ENCODE results near the gene UHMK1. TPM values are rescaled to one million over a fixed set of nuclear protein-coding genes. Genes with fewer than 3 reads are reported as not detected.
"Not testable (repeated sequence)": the region's sequence is repeated elsewhere in the genome, so short reads cannot be mapped to it uniquely, and the experiment has no call there.

Gene UHMK1
- total RNA-seq, 1 experiment from 2014 or later: 76.0 TPM

DNA sequence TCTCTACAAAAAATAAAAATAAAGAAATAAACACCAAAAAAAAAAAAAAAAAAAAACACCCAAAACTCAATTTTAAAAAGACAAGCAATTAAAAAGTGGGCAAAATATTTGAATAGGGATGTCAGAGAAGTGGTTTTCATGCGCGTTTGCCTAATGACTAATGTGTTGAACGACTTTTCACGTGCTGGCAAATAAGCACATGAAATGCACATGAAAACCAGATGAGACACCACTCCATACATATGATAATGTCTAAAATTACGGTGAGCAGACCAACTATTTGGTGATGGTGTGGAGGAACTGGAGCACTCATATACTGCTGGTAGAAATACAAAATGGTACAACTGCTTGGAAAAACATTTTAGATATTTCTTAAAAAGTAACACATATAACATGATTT is 39.4 kb upstream of the UHMK1 start:
- Histone ChIP-seq H3K27ac (ENCODE audit: low read length) (no peak overlapping the region), H3K27me3 (ENCODE audit: control insufficient read depth, insufficient read depth, low read length) (no peaks in the 10 kb centered on the region), H3K36me3 (ENCODE audit: control insufficient read depth, insufficient read depth, low read length) (no peaks in the 10 kb centered on the region), H3K4me1 (ENCODE audit: control insufficient read depth, insufficient read depth, low read length) (no peaks in the 10 kb centered on the region), H3K4me3 (ENCODE audit: low read depth in 2 of 2, low read length in 2 of 2) (no peak overlapping the region), H3K9me3 (ENCODE audit: control insufficient read depth, insufficient read depth, low read depth, low read length) (no peaks in the 10 kb centered on the region)
- BruUV-seq (replicated peaks): no TSS peak
- intact Hi-C loops (cut with micrococcal nuclease; ENCODE audit: unreplicated experiment): no loop called here
- TF ChIP-seq SIN3A (IDR thresholded peaks at IDR 0.05; ENCODE audit: borderline replicate concordance, insufficient read depth, low read depth, low read length) (no peak), TCF7L2 (IDR thresholded peaks at IDR 0.05; ENCODE audit: low read depth, low read length) (no peak), POLR2AphosphoS5 (IDR thresholded peaks at IDR 0.05; ENCODE audit: low read depth, low read length) (no peak)
- TF ChIP-seq, protein P1, sequence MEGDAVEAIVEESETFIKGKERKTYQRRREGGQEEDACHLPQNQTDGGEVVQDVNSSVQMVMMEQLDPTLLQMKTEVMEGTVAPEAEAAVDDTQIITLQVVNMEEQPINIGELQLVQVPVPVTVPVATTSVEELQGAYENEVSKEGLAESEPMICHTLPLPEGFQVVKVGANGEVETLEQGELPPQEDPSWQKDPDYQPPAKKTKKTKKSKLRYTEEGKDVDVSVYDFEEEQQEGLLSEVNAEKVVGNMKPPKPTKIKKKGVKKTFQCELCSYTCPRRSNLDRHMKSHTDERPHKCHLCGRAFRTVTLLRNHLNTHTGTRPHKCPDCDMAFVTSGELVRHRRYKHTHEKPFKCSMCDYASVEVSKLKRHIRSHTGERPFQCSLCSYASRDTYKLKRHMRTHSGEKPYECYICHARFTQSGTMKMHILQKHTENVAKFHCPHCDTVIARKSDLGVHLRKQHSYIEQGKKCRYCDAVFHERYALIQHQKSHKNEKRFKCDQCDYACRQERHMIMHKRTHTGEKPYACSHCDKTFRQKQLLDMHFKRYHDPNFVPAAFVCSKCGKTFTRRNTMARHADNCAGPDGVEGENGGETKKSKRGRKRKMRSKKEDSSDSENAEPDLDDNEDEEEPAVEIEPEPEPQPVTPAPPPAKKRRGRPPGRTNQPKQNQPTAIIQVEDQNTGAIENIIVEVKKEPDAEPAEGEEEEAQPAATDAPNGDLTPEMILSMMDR (IDR thresholded peaks at IDR 0.05): no peak
- TF ChIP-seq, protein P2, sequence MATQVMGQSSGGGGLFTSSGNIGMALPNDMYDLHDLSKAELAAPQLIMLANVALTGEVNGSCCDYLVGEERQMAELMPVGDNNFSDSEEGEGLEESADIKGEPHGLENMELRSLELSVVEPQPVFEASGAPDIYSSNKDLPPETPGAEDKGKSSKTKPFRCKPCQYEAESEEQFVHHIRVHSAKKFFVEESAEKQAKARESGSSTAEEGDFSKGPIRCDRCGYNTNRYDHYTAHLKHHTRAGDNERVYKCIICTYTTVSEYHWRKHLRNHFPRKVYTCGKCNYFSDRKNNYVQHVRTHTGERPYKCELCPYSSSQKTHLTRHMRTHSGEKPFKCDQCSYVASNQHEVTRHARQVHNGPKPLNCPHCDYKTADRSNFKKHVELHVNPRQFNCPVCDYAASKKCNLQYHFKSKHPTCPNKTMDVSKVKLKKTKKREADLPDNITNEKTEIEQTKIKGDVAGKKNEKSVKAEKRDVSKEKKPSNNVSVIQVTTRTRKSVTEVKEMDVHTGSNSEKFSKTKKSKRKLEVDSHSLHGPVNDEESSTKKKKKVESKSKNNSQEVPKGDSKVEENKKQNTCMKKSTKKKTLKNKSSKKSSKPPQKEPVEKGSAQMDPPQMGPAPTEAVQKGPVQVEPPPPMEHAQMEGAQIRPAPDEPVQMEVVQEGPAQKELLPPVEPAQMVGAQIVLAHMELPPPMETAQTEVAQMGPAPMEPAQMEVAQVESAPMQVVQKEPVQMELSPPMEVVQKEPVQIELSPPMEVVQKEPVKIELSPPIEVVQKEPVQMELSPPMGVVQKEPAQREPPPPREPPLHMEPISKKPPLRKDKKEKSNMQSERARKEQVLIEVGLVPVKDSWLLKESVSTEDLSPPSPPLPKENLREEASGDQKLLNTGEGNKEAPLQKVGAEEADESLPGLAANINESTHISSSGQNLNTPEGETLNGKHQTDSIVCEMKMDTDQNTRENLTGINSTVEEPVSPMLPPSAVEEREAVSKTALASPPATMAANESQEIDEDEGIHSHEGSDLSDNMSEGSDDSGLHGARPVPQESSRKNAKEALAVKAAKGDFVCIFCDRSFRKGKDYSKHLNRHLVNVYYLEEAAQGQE (IDR thresholded peaks at IDR 0.05; ENCODE audit: insufficient read depth in 1 of 2, low read depth in 2 of 2, low read length in 1 of 2): no peak
- in situ Hi-C loops (cut with HindIII; ENCODE audit: low pct_unique_long_range_greater_than_20kb, low sequenced_read_pairs): no loop called here
- DNase-seq (ENCODE audit: low read depth, low spot score) (no peak), ATAC-seq (no peak)
- ChIA-PET CTCF (no interaction called here), POLR2A (no interaction called here)

DNA sequence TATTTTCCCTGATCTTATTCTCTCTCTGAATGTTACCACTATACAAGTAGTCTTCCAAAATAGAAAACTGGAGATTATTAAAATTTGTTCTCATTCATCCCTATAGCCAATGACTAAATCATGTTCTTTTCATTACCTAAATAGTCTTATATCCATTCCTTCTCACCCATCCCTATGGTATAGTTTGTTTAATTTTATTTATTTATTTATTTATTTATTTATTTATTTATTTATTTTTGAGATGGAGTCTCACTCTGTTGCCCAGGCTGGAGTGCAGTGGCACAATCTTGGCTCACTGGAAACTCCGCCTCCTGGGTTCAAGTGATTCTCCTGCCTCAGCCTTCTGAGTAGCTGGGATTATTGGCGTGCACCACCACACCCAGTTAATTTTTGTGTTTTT is 35.2 kb upstream of the UHMK1 start:
- H3K9me3 ChIP-seq (ENCODE audit: control insufficient read depth, insufficient read depth, low read depth, low read length); H3K4me1 ChIP-seq (ENCODE audit: control insufficient read depth, insufficient read depth, low read length); H3K4me3 ChIP-seq (ENCODE audit: low read depth in 2 of 2, low read length in 2 of 2); in situ Hi-C loops (cut with HindIII; ENCODE audit: low pct_unique_long_range_greater_than_20kb, low sequenced_read_pairs); H3K27ac ChIP-seq (ENCODE audit: low read length); intact Hi-C loops (cut with micrococcal nuclease; ENCODE audit: unreplicated experiment); BruUV-seq (replicated peaks); H3K27me3 ChIP-seq (ENCODE audit: control insufficient read depth, insufficient read depth, low read length); DNase-seq (ENCODE audit: low read depth, low spot score); H3K36me3 ChIP-seq (ENCODE audit: control insufficient read depth, insufficient read depth, low read length); ATAC-seq: not testable (repeated sequence)
- POLR2A ChIA-PET: interaction anchor here (0.6 kb wide), 1 partner anchor 772 kb away, joined by 4 read pairs; no protein-coding TSS in a partner anchor
- CTCF ChIA-PET: interaction anchor here (0.6 kb wide), 1 partner anchor 93 kb away, joined by 11 read pairs; no protein-coding TSS in a partner anchor

DNA sequence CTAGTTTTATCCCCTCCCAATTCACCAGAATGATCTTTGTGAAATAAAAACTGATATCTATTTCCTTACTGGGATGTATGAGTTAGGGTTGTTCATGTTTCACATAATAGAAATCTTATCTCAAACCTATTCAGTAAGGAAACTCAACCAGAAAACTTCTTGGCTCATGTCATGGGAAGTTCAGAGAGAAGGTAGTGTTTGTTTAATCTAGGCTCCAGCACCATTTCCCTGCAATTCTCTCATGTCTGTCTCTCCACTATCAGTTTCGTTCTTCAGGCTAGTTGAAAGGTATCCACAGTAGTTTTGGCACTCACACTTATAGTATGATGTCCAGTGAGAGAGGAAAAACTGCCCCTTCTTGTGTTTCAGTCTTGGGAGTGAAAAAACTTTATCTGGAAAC is 34.6 kb upstream of the UHMK1 start:
- TF ChIP-seq, protein P1 (IDR thresholded peaks at IDR 0.05): no peak
- TF ChIP-seq POLR2AphosphoS5 (IDR thresholded peaks at IDR 0.05; ENCODE audit: low read depth, low read length): no peak
- no peak for TF ChIP-seq SIN3A (IDR thresholded peaks at IDR 0.05; ENCODE audit: borderline replicate concordance, insufficient read depth, low read depth, low read length)
- TF ChIP-seq TCF7L2 (IDR thresholded peaks at IDR 0.05; ENCODE audit: low read depth, low read length): no peak
- TF ChIP-seq, protein P2 (IDR thresholded peaks at IDR 0.05; ENCODE audit: insufficient read depth in 1 of 2, low read depth in 2 of 2, low read length in 1 of 2): no peak
- peaks cover under 1% of the 10 kb centered on the region; the same call in 1 of the 2 replicates for H3K27me3 ChIP-seq (ENCODE audit: control insufficient read depth, insufficient read depth, low read length)
- H3K27ac ChIP-seq (ENCODE audit: low read length): no peak overlapping the region
- intact Hi-C loops (cut with micrococcal nuclease; ENCODE audit: unreplicated experiment) (no loop called here), in situ Hi-C loops (cut with HindIII; ENCODE audit: low pct_unique_long_range_greater_than_20kb, low sequenced_read_pairs) (no loop called here)
- H3K4me3 ChIP-seq (ENCODE audit: low read depth in 2 of 2, low read length in 2 of 2): no peak overlapping the region
- DNase-seq (ENCODE audit: low read depth, low spot score): no peak
- BruUV-seq (replicated peaks): no TSS peak
- H3K4me1 ChIP-seq (ENCODE audit: control insufficient read depth, insufficient read depth, low read length): no peaks in the 10 kb centered on the region
- ChIA-PET CTCF (no interaction called here), POLR2A (no interaction called here)
- H3K36me3 ChIP-seq (ENCODE audit: control insufficient read depth, insufficient read depth, low read length): no peaks in the 10 kb centered on the region
- H3K9me3 ChIP-seq (ENCODE audit: control insufficient read depth, insufficient read depth, low read depth, low read length): no peaks in the 10 kb centered on the region
- ATAC-seq: no peak

Measured in Panc1 (cell line).